Neutrophil (primary cell): Measurements from ENCODE around the gene RAB7A.

ENCODE experiments used
- H3K27ac ChIP-seq: fragments of 200-600 bp; sonication (generic); 2 replicates; pipeline ENCODE4 v1.5.1; 2016; ENCODE audit warnings: mild to moderate bottlenecking, moderate library complexity
- H3K27me3 ChIP-seq: fragments of 200-600 bp; sonication (generic); 2 replicates; pipeline ENCODE4 v1.6.0; 2016; ENCODE audit warnings: mild to moderate bottlenecking
- H3K36me3 ChIP-seq: fragments of 200-600 bp; sonication (generic); 2 replicates; pipeline ENCODE4 v1.5.1; 2017
- H3K4me1 ChIP-seq, 2 experiments: fragments of 200-600 bp in 1 of 2; sonication (generic) in 1 of 2; 1 replicate in 1 of 2; 2 replicates in 1 of 2; pipeline versions ENCODE4 v1.5.1 to v1.6.1; 2013 to 2016; ENCODE audit warnings: low read depth in 1 of 2, low read length in 1 of 2, mild to moderate bottlenecking in 1 of 2, moderate library complexity in 1 of 2; ENCODE audit not compliant: control insufficient read depth in 1 of 2, insufficient read depth in 1 of 2
- H3K4me3 ChIP-seq, 2 experiments: fragments of 200-600 bp in 1 of 2; sonication (generic) in 1 of 2; 1 replicate in 1 of 2; 2 replicates in 1 of 2; pipeline ENCODE4 v1.5.1; 2013 to 2016; ENCODE audit warnings: low read depth in 1 of 2, low read length in 1 of 2, mild to moderate bottlenecking in 1 of 2, moderate library complexity in 1 of 2
- H3K9me3 ChIP-seq: fragments of 200-600 bp; sonication (generic); 2 replicates; pipeline ENCODE4 v1.5.1; 2016
- CTCF ChIP-seq: fragments of 200-600 bp; sonication (generic); IDR thresholded peaks from 2 replicates; pipeline ENCODE4 v1.5.1; 2016; ENCODE audit warnings: antibody characterized with exemption

Gene RAB7A

GRCh38 chr3:128698211-128699047 is 27.6 kb upstream of the RAB7A start:
- Histone ChIP-seq H3K27ac (peak overlapping the region; percentile 87), H3K4me1 (peaks cover 51 to 55% of the 10 kb centered on the region in 2 experiments), H3K36me3 (no peaks in the 10 kb centered on the region), H3K4me3 (peak overlapping the region; percentile 70 to 71), H3K27me3 (no peaks in the 10 kb centered on the region), H3K9me3 (no peaks in the 10 kb centered on the region)
- TF ChIP-seq CTCF, result no peak

- H3K27me3 ChIP-seq, result no peaks in the 10 kb centered on the region
- H3K36me3 ChIP-seq, result no peaks in the 10 kb centered on the region
- H3K9me3 ChIP-seq, result no peaks in the 10 kb centered on the region
- H3K4me3 ChIP-seq, result no peak overlapping the region
- TF ChIP-seq CTCF, result no peak
- peaks cover 65 to 73% of the 10 kb centered on the region in 2 experiments for H3K4me1 ChIP-seq
- H3K27ac ChIP-seq, result peak overlapping the region; percentile 43
Measured at GRCh38 chr3:128701342-128702212, 24.4 kb upstream of the RAB7A start.

GRCh38 chr3:128702391-128702790 is 23.6 kb upstream of the RAB7A start:
- H3K4me1 ChIP-seq, result peaks cover 57 to 65% of the 10 kb centered on the region in 2 experiments
- no peak overlapping the region for H3K4me3 ChIP-seq
- H3K9me3 ChIP-seq, result no peaks in the 10 kb centered on the region
- H3K36me3 ChIP-seq, result no peaks in the 10 kb centered on the region
- H3K27ac ChIP-seq, result peak overlapping the region; percentile 11
- no peak for TF ChIP-seq CTCF
- H3K27me3 ChIP-seq, result no peaks in the 10 kb centered on the region

DNA sequence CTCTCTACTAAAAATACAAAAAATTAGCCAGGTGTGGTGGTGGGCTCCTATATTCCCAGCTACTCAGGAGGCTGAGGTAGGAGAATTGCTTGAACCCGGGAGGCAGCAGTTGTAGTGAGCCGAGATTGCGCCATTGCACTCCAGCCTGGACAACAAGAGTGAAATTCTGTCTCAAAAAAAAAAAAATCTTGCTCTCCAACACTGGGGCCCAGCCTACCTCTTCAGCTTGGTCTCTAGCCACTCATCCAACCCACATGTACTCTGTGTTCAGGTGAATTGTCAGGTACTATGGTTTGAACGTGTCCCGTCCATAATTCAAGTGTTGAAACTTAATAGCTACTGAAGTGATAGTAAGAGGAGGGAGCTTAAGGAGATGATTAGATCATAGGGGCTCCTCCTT is 22.4 kb upstream of the RAB7A start:
- no peaks in the 10 kb centered on the region for H3K27me3 ChIP-seq
- no peaks in the 10 kb centered on the region for H3K9me3 ChIP-seq
- H3K27ac ChIP-seq, result peak overlapping the region; percentile 68
- peak overlapping the region in 1 of 2 experiments; percentile 6 for H3K4me3 ChIP-seq
- TF ChIP-seq CTCF, result no peak
- H3K4me1 ChIP-seq, result peaks cover 48 to 53% of the 10 kb centered on the region in 2 experiments
- no peaks in the 10 kb centered on the region for H3K36me3 ChIP-seq

- TF ChIP-seq CTCF, result no peak
- Histone ChIP-seq H3K4me3 (no peak overlapping the region), H3K36me3 (no peaks in the 10 kb centered on the region), H3K9me3 (no peaks in the 10 kb centered on the region), H3K4me1 (peaks cover 42 to 44% of the 10 kb centered on the region in 2 experiments), H3K27me3 (no peaks in the 10 kb centered on the region), H3K27ac (no peak overlapping the region)
Measured at GRCh38 chr3:128706086-128706615, 19.8 kb upstream of the RAB7A start.
